ENCODE results near the gene NRAP. TPM values are rescaled to one million over a fixed set of nuclear protein-coding genes. Genes with fewer than 3 reads are reported as not detected.

NRAP gene, protein sequence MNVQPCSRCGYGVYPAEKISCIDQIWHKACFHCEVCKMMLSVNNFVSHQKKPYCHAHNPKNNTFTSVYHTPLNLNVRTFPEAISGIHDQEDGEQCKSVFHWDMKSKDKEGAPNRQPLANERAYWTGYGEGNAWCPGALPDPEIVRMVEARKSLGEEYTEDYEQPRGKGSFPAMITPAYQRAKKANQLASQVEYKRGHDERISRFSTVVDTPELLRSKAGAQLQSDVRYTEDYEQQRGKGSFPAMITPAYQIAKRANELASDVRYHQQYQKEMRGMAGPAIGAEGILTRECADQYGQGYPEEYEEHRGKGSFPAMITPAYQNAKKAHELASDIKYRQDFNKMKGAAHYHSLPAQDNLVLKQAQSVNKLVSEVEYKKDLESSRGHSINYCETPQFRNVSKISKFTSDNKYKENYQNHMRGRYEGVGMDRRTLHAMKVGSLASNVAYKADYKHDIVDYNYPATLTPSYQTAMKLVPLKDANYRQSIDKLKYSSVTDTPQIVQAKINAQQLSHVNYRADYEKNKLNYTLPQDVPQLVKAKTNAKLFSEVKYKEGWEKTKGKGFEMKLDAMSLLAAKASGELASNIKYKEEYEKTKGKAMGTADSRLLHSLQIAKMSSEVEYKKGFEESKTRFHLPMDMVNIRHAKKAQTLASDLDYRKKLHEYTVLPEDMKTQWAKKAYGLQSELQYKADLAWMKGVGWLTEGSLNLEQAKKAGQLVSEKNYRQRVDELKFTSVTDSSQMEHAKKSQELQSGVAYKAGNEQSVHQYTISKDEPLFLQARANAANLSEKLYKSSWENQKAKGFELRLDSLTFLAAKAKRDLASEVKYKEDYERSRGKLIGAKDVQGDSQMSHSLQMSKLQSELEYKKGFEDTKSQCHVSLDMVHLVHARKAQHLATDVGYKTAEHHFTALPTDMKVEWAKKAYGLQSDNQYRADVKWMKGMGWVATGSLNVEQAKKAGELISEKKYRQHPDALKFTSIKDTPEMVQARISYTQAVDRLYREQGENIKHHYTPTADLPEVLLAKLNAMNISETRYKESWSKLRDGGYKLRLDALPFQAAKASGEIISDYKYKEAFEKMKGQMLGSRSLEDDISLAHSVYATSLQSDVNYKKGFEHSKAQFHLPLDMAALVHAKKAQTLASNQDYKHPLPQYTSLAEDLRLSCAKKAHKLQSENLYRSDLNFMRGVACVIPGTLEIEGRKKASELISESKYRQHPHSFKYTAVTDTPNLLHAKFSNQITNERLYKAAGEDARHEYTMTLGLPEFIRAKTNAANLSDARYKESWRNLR (N-terminal part only)
- total RNA-seq, result under 1 TPM in 1 of 4 donors, not detected in 3; under 0.01 TPM

DNA sequence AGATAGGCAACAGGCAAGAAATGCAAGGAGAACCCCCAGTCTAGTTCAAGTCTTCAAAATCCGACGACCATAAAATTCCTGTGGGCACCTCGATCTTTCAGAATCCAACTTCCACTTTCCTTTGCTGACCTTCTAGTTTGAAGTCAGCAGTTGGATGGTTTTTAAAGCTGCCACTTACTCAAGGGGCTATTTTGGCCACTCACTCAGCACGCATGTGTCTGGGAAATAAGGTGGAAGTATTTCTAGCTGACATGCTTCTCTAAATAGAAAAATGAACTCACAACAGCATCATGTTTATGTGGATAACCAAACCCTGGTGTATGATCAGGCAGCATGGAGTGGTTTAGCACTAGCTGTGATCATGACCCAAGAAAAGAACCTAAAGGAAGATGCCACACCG lies at the start of gene NRAP:
TSS of gene NRAP (minus strand) at position 134 of the 400 bp plus-strand sequence. CDS start 159 bp downstream, outside the sequence.
- H3K9me3 ChIP-seq, result no peaks in the 10 kb centered on the region
- TF ChIP-seq, protein P1, sequence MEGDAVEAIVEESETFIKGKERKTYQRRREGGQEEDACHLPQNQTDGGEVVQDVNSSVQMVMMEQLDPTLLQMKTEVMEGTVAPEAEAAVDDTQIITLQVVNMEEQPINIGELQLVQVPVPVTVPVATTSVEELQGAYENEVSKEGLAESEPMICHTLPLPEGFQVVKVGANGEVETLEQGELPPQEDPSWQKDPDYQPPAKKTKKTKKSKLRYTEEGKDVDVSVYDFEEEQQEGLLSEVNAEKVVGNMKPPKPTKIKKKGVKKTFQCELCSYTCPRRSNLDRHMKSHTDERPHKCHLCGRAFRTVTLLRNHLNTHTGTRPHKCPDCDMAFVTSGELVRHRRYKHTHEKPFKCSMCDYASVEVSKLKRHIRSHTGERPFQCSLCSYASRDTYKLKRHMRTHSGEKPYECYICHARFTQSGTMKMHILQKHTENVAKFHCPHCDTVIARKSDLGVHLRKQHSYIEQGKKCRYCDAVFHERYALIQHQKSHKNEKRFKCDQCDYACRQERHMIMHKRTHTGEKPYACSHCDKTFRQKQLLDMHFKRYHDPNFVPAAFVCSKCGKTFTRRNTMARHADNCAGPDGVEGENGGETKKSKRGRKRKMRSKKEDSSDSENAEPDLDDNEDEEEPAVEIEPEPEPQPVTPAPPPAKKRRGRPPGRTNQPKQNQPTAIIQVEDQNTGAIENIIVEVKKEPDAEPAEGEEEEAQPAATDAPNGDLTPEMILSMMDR (IDR thresholded peaks at IDR 0.05), result no peak
- TF ChIP-seq POLR2A (IDR thresholded peaks at IDR 0.05) (no peak), EP300 (IDR thresholded peaks at IDR 0.05) (no peak)
- H3K27me3 ChIP-seq, result no peaks in the 10 kb centered on the region
- H3K36me3 ChIP-seq, result no peaks in the 10 kb centered on the region
- H3K27ac ChIP-seq, result no peak within 1 kb of the TSS
- DNase-seq (ENCODE audit: low spot score in 2 of 2), result no peak
- WGBS, 2 donors, result 83 to 89% methylated on average over 5 of the region's 5 CpGs
- H3K4me3 ChIP-seq, result no peak within 1 kb of the TSS
- H3K4me1 ChIP-seq, result no peaks in the 10 kb centered on the region

DNA sequence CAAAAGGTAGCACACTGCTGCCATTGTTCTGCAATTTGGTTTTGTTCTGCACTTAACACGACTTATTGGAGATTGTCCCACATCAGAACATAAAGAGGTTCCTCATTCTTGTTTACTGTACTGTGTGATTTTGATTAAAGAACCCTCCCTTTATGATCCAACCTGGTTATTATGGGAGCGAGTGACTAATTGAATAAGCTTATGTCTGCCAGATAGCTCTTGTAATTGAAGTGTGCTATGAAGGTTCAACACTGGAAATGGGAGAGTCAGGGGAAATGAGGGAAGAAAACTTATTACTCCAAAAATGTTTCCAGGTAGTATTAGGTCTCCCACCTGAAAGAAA lies 49.8 kb upstream of the NRAP start:
- peaks cover 0 to 27% (median 0%) of the 10 kb centered on the region in 4 donors for H3K4me1 ChIP-seq
- H3K9me3 ChIP-seq, result no peaks in the 10 kb centered on the region
- peaks cover 0 to 48% (median 0%) of the 10 kb centered on the region in 3 donors for H3K36me3 ChIP-seq
- 45 to 61% methylated on average over 2 of the region's 2 CpGs for WGBS, 2 donors
- DNase-seq (ENCODE audit: low spot score in 2 of 2), result no peak
- no peak overlapping the region for H3K4me3 ChIP-seq
- no peak for TF ChIP-seq EP300 (IDR thresholded peaks at IDR 0.05)
- TF ChIP-seq, protein P1 (IDR thresholded peaks at IDR 0.05), result no peak
- TF ChIP-seq POLR2A (IDR thresholded peaks at IDR 0.05), result no peak
- no peak overlapping the region for H3K27ac ChIP-seq
- no peaks in the 10 kb centered on the region for H3K27me3 ChIP-seq

DNA sequence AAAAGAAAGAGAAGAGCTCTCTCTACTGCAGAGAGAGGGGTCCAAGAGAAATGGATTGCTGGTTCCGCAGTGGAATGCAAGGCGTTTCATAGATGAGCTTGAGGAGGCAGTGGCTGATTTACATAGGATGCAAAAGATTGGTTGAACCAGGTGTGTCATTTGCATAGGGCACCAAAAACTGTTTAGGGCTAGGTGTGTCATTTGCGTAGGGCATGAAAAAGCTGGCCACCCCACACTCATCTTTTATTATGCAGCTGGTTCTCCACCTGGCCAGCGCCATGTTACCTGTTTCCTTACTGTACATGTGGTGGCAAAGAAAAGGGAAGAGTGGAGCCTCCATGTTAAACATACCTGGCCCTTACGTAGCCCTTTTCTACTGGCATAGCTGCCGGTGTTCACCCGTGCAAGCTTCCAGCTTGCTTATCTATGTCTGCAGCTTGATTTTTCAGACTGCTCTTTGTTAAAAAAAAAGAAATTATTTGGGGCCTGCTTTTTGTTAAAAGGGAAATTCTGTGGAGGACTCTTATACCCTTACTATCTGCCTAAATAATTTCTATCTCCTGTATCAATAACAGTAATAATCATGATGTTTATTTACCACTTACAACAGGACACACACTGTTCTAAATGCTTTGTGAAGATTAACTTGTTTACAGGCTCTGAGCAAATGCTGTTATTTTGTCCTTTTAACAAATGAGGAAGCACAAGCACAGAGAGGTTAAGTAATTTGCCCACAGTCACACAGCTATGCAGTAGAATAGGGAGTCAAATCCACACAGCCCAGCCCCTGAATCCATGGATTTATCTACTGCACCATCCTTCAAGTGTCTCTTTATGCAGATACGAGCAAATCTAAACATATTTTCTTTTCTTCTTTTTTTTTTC lies 49.2 kb upstream of the NRAP start:
- 80 to 88% methylated on average over 8 of the region's 8 CpGs for WGBS, 2 donors
- no peak overlapping the region for H3K4me3 ChIP-seq
- no peak for TF ChIP-seq POLR2A (IDR thresholded peaks at IDR 0.05)
- TF ChIP-seq, protein P1 (IDR thresholded peaks at IDR 0.05), result no peak
- TF ChIP-seq EP300 (IDR thresholded peaks at IDR 0.05), result no peak
- H3K27ac ChIP-seq, result no peak overlapping the region
- H3K27me3 ChIP-seq, result no peaks in the 10 kb centered on the region
- peaks cover 0 to 27% (median 0%) of the 10 kb centered on the region in 4 donors for H3K4me1 ChIP-seq
- peaks cover 0 to 46% (median 0%) of the 10 kb centered on the region in 3 donors for H3K36me3 ChIP-seq
- no peaks in the 10 kb centered on the region for H3K9me3 ChIP-seq
- no peak for DNase-seq (ENCODE audit: low spot score in 2 of 2)

DNA sequence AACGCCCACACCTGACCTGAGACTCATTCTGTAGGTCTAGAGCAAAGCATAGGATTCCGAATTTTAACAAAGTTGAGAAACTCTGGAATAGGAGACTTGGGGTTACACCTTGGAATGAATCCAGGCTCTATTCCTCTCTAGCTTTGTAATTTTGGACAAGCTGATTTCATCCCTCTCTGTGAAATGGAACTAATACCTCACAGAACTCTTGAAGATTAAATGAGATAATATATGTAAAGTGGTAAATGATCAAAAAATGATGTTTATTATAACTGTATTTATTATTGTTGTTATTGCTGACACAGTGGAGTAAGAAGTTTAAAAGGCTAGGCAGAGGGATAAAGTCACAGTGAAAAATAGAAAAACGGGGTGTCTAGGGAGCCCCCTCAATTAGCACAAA lies 48.2 kb upstream of the NRAP start:
- DNase-seq (ENCODE audit: low spot score in 2 of 2), result no peak
- TF ChIP-seq POLR2A (IDR thresholded peaks at IDR 0.05) (no peak), EP300 (IDR thresholded peaks at IDR 0.05) (no peak)
- TF ChIP-seq, protein P1 (IDR thresholded peaks at IDR 0.05), result no peak
- no peak overlapping the region for H3K4me3 ChIP-seq
- no peaks in the 10 kb centered on the region for H3K27me3 ChIP-seq
- no peaks in the 10 kb centered on the region for H3K9me3 ChIP-seq
- peaks cover 0 to 37% (median 0%) of the 10 kb centered on the region in 3 donors for H3K36me3 ChIP-seq
- H3K4me1 ChIP-seq, result peaks cover 0 to 33% (median 0%) of the 10 kb centered on the region in 4 donors
- WGBS, 2 donors, result 91 to 94% methylated on average over 3 of the region's 3 CpGs
- H3K27ac ChIP-seq, result no peak overlapping the region
